NCI-H2107 (cell line): ENCODE results near the gene SLC29A1.
"Not testable (repeated sequence)": the region's sequence is repeated elsewhere in the genome, so short reads cannot be mapped to it uniquely, and the experiment has no call there.

Experiments used
- DNase-seq: peaks from one replicate; lab custom pipeline; 2025; lab: John Stamatoyannopoulos, UW

SLC29A1 gene

DNA sequence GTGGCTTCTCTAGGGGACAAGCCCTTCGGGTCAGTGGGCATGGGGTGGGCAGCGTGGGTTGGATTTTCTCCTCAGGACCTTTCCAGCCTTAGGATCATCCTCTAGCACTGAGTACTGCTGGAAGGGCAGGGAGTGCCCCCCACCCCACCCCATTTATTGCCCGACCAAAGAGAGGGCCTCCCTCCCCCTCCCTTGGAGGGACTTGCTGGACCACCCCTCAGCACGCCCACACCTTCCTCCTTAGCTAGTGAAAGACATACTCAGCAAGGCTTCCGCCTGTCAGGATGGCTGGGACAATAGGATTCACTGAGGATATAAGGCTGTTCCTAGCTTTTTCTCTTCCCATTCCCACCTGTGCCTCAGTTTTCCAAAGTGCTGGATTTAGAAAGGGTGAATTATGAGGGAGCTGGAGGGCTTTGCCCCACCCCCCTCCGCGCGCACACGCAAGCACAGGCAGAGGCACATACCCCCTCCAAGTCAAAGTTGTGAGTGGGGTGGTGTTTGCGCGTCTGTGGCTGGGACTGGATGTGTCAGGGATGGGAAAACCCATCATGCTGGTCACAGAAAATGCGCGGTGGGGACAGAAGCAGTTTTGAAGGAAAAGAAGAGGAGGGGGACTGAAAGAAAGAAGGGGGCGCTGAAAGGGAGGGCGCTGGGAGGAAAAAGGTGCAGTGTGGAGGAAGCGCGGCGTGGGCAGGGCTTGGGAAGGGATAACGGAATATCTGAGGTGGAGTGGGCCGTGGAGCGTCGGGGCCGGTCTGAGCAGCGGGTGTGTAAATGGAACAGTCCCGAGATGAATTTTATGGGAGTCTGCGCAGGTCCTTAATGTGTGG is 693 bp upstream of the SLC29A1 start:
- DNase-seq: no peak

GRCh38 chr6:44224029-44224964 is 902 bp downstream of the SLC29A1 start:
- no peak for DNase-seq

- DNase-seq: no peak
Observed at GRCh38 chr6:44224965-44225305, 1.5 kb downstream of the SLC29A1 start.

DNA sequence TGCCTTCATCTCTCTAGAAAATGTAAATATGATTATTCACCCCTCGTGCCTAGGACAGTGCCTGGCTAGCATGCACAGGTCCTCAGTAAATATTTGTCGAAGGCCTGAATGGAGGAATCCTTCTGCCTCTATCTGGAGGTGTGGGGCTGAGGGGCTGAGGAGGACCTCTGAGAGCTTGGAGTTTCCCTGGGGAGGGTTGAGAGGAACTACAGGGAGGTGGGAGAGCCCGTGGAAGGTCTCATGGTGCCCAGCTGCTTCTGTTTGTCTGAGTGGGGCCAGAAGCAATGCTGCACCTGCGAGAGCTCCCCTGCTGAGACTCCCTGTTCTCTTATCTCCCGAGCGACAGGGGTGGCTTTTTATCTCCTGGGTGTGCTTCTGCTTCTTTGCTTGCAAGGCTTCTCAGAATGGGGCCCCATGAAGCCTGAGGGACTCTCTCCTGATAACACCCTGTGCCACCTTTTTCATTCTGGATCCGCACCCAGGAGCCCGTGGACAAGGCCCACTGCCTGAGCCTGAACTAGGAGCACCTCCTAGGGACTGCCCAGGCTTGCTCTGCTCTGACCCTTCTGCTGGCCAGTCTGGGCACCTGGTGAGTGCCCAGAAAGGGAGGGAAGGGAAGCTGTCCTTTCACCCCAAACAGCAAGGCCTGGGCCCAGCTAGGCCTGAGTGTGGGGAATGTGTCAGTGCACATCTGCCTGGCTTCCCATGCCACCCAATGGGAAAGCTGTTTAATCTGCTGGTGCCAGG is 2.4 kb downstream of the SLC29A1 start:
- DNase-seq: no peak

DNA sequence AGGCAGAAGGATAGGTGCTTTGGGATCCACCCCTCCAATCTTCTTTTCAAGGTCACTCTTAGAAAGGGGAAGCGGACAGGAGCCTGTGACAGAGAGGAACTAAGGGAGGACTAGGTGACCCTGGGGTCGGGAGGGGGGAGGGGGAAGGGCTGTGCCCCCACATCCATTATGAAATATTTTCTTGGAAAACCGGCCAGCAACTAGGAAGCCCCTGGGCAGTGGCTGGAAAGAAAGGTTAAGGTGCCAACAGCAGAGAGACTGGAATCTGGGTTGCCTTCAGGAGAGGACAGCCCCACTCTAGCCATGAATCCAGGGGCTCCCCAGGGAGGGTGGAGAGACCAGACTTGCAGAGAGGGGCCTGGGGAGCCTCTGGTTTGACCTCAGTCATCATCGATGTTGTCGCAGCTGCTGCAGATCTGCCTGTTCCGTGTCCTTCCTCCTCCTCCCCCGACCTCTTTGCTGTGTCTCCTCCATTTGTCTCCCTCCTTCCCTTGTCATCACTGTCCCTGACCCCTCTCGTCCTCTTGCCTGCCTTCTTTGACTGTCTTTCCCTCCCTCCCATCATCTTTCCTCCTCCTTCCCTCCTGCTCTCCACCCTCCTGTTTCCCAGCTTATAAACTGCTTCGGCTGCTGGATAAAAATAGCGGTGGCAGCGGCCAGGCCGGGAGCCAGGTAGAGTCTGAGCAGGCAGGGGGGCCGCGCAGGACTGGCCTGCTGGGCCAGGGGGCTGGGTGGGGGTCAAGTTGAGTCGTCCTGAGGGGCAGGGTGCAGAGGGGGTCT is 3.2 kb downstream of the SLC29A1 start:
- no peak for DNase-seq

- DNase-seq: no peak
Observed at GRCh38 chr6:44227148-44227793, 3.9 kb downstream of the SLC29A1 start.

DNA sequence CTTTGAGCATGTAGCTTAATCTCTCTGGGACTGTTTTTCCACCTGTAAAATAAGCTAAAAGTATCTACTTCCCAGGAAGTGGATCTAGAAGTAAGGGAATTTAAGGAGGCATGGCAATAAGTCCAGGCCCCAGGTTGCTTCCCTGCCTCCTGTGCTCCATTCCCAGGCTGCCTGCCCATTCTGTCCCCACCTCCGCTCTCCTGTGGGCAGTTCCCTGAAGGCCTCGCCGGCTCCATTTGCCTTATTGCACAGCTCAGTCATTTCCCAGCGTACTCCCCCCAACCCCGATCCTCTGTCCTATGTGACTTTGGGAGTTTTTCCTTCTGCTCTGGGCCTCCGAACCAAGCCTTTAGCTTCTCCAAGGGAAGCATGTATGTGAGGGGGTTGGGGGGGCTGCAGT is 4.6 kb downstream of the SLC29A1 start:
- no peak for DNase-seq

DNA sequence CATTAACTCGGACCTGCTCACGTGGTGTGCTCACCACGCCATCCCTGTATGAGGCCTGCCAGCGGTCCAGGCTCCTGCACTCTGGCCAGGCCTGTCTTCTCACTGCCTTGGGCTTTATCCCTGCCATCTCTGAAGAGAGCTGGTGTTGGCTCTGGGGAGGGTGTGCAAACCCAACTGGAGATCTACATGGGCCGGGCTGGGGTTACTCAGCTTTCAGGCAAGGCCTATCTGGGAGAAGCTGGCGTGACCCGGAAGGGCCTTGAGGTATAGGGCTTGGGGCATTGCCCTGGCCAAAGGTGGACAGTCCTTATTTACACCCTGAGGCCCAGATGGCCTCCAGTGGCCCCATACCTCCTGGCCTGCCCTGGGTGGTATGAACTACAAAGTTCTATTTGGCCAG is 5.0 kb downstream of the SLC29A1 start:
- no peak for DNase-seq

DNA sequence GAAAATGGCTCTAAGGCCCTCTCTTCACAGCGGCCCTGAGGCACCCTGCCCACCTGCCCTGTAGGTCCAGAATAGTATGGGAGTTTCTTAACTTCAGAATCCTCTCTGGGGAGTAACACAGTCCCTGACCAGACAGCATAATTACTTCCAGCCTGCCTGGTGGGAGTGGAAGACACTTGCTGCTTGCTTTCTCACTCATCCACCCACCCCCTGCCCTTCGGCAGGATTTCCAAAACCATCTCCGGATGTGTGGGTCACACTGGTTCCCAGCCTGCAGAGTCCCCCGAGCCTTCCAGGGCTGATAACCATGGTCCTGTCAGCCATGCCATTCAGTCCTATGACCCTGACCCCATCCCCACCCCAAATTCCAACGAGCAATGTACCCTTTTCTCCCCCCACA is 5.4 kb downstream of the SLC29A1 start:
- no peak for DNase-seq

DNA sequence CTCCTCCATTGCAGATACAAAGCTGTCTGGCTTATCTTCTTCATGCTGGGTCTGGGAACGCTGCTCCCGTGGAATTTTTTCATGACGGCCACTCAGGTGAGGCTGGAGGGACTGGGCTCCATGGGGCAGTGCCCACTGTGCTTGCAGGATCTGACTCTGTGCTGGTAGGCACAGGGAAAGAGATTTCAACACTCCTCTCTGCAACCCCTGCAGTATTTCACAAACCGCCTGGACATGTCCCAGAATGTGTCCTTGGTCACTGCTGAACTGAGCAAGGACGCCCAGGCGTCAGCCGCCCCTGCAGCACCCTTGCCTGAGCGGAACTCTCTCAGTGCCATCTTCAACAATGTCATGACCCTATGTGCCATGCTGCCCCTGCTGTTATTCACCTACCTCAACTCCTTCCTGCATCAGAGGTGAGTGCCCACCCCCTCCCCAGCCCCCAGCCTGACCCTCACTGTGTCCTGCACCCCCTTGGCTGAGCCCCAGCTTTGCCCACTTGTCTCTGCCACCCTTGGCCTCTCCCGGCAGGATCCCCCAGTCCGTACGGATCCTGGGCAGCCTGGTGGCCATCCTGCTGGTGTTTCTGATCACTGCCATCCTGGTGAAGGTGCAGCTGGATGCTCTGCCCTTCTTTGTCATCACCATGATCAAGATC is 6.1 kb downstream of the SLC29A1 start:
- DNase-seq: no peak

DNA sequence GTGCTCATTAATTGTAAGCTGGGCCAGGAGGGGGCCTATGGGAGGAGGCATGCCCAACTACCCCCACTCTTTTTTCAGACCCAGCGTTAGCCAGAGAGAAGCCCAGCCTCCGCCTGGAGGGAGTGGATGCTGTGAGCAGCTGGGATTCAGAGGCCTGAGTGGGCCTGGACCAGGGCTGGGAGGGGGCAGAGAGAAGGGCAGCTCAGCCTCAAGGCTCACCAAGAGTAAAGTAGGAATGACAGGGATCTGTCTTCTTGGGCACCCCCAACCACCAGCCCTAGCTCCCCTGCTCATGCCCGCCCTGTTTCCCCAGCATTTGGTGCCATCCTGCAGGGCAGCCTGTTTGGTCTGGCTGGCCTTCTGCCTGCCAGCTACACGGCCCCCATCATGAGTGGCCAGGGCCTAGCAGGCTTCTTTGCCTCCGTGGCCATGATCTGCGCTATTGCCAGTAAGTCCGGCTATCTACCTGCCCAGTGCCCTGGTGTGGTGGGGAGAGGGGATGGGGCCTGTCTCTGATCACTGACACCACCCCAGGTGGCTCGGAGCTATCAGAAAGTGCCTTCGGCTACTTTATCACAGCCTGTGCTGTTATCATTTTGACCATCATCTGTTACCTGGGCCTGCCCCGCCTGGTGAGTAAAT is 6.8 kb downstream of the SLC29A1 start:
- no peak for DNase-seq

DNA sequence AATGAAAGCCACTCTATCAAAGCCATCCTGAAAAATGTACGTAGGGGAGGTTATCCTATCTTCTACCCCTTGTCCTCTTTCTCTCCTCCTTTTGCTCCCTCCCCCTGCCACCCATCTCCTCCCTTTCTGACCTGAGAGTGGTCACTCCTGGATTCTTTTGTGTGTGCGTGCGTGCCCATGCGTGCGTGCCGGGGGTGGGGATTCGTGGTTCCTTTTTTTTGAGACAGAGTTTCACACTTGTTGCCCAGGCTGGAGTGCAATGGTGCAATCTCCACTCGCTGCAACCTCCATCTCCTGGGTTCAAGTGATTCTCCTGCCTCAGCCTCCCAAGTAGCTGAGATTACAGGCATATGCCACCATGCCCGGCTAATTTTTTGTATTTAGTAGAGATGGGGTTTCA is 8.0 kb downstream of the SLC29A1 start:
- DNase-seq: not testable (repeated sequence)

- DNase-seq: no peak
Observed at GRCh38 chr6:44232676-44233566, 9.5 kb downstream of the SLC29A1 start.

DNA sequence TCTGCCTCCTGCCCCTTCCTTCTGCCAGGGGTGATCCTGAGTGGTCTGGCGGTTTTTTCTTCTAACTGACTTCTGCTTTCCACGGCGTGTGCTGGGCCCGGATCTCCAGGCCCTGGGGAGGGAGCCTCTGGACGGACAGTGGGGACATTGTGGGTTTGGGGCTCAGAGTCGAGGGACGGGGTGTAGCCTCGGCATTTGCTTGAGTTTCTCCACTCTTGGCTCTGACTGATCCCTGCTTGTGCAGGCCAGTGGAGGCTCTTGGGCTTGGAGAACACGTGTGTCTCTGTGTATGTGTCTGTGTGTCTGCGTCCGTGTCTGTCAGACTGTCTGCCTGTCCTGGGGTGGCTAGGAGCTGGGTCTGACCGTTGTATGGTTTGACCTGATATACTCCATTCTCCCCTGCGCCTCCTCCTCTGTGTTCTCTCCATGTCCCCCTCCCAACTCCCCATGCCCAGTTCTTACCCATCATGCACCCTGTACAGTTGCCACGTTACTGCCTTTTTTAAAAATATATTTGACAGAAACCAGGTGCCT is 10.2 kb downstream of the SLC29A1 start:
- no peak for DNase-seq

DNA sequence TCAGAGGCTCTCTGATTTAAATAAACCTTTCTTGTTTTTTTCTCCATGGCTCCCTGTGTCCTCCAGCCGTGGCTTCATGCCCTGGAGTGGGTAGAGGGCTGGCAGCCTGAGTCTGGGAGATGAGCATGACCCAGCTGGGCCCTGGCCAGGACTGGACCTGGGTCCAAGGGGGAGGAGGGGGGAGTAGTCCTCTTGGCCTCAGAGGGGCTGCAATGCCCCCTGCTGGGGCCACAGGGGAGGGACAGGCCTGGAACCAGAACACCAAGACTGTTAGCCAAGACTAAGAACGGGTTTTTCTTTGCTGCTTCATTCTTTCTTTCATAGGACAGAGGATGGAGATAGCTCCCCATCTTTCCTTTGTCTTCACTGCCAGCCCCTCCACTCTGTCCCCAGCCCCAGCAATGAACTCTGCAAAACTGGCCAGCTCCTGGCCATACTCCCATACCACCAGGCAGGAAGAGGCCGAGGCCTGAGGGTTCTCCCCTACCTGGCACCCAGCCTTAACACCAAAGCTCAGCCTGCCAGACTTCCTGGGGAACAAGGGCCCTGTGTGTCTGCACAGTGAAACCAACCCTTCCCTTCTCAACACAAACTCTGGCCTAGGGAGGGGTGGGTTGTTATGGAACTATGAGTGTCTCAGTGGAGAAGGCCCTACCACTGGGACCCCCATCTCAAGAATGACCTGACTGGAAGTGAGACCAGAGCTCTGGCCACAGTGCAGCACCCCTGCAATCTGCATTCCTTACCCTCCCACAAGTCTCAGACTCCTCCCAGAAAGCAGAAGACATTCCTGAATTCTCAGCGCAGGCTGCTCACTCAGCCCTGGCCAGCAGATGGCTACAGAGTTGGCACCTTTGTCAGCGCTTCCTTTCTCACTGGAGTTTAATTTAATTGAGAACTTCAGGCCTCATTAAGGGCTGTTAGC is 11.0 kb downstream of the SLC29A1 start:
- DNase-seq: no peak

DNA sequence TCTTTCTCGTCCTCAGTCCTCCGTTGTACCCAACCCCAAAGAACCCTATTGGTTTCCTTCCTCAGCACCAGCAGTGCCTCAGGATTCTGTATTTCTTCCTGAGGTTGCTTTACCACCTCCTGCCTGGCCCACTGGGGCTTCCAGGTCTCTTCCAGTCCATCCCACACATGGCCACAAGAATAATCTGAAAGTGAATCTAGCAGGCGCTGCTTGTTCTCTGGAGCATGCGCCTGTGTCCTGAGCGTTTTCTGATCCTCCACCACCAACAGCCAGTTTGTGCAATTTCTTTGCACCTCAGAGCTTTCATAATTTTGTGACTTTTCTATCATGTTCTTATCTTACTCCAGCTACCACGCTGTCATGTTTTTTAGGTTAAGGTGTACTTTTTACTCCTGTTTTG is 11.9 kb downstream of the SLC29A1 start:
- DNase-seq: no peak

- no peak for DNase-seq
Observed at GRCh38 chr6:44235891-44236516, 12.6 kb downstream of the SLC29A1 start.
